ENCODE measurements around the gene BRME1. TPM values are rescaled to one million over a fixed set of nuclear protein-coding genes. Genes with fewer than 3 reads are reported as not detected.

Gene BRME1
- total and polyA plus RNA-seq, 2 of the 13 experiments (the other 11 are each of a cell fraction or from before 2014, with no cell fraction given), result 0.74 to 1.5 TPM

DNA sequence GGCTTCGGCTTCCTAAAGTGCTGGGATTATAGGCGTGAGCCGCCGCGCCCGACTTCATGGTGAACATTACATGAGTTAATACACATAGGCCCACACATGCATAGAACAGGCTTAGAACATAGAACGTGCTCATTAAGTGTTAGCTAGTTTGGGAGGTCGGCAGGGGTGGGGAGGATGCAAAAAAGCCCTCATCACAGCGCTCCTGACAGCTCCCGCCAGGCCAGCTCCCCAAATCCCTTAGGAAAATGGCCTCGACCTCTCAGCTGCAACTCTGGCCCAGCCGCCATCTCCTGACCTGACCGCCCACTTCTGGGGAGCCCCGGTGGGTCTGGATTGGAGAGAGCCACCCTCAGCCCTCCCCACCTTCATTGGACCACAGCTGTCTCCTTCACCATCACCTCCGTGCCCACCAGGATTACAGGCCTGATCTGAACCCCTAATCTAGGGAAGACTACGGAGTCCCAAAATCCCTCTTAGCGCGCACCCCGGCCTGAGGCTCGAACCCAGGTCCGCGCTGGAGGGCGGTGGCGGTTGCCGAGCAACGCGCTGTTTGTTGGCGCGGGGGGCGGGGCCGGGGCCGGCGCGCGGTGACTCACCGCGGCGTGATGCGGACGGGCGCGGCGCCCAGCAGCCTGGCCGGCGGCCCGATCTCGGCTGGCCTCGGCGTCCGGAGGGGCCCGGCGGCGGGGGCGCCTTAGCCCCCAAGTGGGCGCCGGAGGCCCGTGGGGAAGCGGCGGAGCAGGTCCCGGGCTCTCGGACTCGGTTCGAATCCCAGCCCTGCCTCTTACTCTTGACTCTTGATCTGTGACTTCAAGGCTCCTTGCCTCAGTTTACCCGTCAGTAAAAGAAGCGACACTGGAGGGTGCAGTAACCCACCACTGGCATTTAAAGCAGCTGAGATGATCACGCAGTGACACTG lies 55.7 kb downstream of the BRME1 start:
- TSS peak; percentile 78 for BruUV-seq (replicated peaks)
- Histone ChIP-seq H4K20me1 (ENCODE audit: insufficient read depth, low read length) (no peaks in the 10 kb centered on the region), H3K9ac (ENCODE audit: insufficient read depth, low read depth, low read length) (peak overlapping the region; percentile 100), H2AFZ (ENCODE audit: low read length) (no peak overlapping the region), H3K27ac (ENCODE audit: extremely low read length, insufficient read depth, low read length) (peak overlapping the region; percentile 96), H3K4me3 (replicated peaks in 1 of 3; ENCODE audit: insufficient read depth in 1 of 3, low read depth in 2 of 3, low read length in 3 of 3) (peak overlapping the region; percentile 51 to 75 (median 55); a peak in 5 of 6 replicates), H3K4me2 (ENCODE audit: low read depth, low read length) (peak overlapping the region; percentile 100), H3K27me3 (ENCODE audit: control insufficient read depth in 1 of 2, insufficient read depth in 2 of 2, low read length in 2 of 2) (no peaks in the 10 kb centered on the region; a peak in 1 of 5 replicates), H3K4me1 (ENCODE audit: insufficient read depth, low read length) (peaks cover 79% of the 10 kb centered on the region), H3K9me3 (ENCODE audit: low read length) (no peaks in the 10 kb centered on the region), H3K36me3 (replicated peaks in 1 of 2; ENCODE audit: control insufficient read depth in 1 of 2, insufficient read depth in 2 of 2, low read length in 2 of 2) (no peaks in the 10 kb centered on the region), H3K79me2 (ENCODE audit: insufficient read depth, low read length) (no peaks in the 10 kb centered on the region)
- WGBS (ENCODE audit: low lambda C conversion rate), result 45% methylated on average over 26 of the region's 66 CpGs
- CTCF ChIA-PET (ENCODE audit: low intra/inter-chr PET ratio, low total read pairs), result no interaction called here
- POLR2A ChIA-PET, result interaction anchor here (0.6 to 3.3 kb wide), 7 partner anchors 9 to 824 kb away, joined by 3 to 30 read pairs (median 4); partner anchors contain the start of genes C19orf53, MRI1 and ZSWIM4
- FAIRE-seq, result no peak
- peak; percentile 53 for DNase-seq (ENCODE audit: low spot score)
- peak; percentile 42 for ATAC-seq
- intact Hi-C loops (cut with micrococcal nuclease; ENCODE audit: unreplicated experiment) (loop anchor here (5.0 kb wide), 1 partner anchor 698 kb away; the partner anchor contains the start of genes IER2 and STX10), in situ Hi-C loops (cut with HindIII; ENCODE audit: extremely low pct_ligation_motif_present, low pct_unique_long_range_greater_than_20kb) (no loop called here)
- TF ChIP-seq RBFOX2 (IDR thresholded peaks at IDR 0.05; ENCODE audit: low read depth, low read length) (peak; percentile 61; the same call in 1 of the 2 replicates), ZNF24 (IDR thresholded peaks at IDR 0.05) (no peak), MTA1 (CRISPR knock-in tag; IDR thresholded peaks at IDR 0.05; ENCODE audit: borderline replicate concordance) (no peak), HOXA3 (CRISPR knock-in tag; IDR thresholded peaks at IDR 0.05) (peak; percentile 38; the same call in 1 of the 2 replicates), CCAR2 (optimal IDR thresholded peaks at IDR 0.05; ENCODE audit: low read depth, low read length) (no peak), SSRP1 (CRISPR knock-in tag; IDR thresholded peaks at IDR 0.05) (no peak), SKI (IDR thresholded peaks at IDR 0.05; ENCODE audit: partially characterized antibody) (peak; percentile 83), HMG20B (CRISPR knock-in tag; conservative IDR thresholded peaks at IDR 0.05) (no peak), IKZF1 (IDR thresholded peaks at IDR 0.05) (no peak), MAZ (IDR thresholded peaks at IDR 0.05; ENCODE audit: borderline replicate concordance, low read depth, low read length) (0 out of 2 replicates have a peak, but pooled peaks have one; percentile 32), MAZ (CRISPR knock-in tag; IDR thresholded peaks at IDR 0.05; ENCODE audit: low read depth) (no peak; the same call in 1 of the 2 replicates), ZNF557 (CRISPR knock-in tag; IDR thresholded peaks at IDR 0.05) (no peak), SIX4 (CRISPR knock-in tag; IDR thresholded peaks at IDR 0.05) (no peak), MED13 (CRISPR knock-in tag; IDR thresholded peaks at IDR 0.05) (no peak), ERF (CRISPR knock-in tag; IDR thresholded peaks at IDR 0.05) (no peak), ZNF713 (CRISPR knock-in tag; IDR thresholded peaks at IDR 0.05) (no peak), ZNF274 (CRISPR knock-in tag; IDR thresholded peaks at IDR 0.05) (no peak), PHB2 (IDR thresholded peaks at IDR 0.05; ENCODE audit: partially characterized antibody) (no peak), POLR2A (IDR thresholded peaks at IDR 0.05; ENCODE audit: insufficient read depth in 1 of 2, low read depth in 2 of 2, low read length in 2 of 2) (no peak), ZNF260 (CRISPR knock-in tag; IDR thresholded peaks at IDR 0.05; ENCODE audit: borderline replicate concordance, low read depth) (no peak), IRX3 (CRISPR knock-in tag; IDR thresholded peaks at IDR 0.05; ENCODE audit: borderline replicate concordance, low read depth) (no peak), DMAP1 (CRISPR knock-in tag; IDR thresholded peaks at IDR 0.05) (no peak)
- TF ChIP-seq, protein P1, sequence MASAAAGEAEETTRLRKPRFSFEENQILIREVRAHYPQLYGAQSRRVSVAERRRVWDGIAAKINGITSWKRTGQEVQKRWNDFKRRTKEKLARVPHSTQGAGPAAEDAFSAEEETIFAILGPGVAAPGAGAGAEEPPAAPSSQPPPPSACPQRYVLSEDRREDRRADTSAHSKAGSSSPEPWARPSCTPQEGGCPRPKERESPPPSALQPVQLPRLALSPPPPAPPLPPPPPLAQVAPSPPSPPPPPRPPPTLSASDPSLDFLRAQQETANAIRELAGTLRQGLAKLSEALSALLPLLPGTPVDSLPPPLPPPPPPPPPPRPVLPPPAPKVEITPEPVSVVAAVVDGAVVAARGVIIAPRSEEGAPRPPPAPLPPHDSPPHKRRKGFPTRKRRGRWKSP (CRISPR knock-in tag; IDR thresholded peaks at IDR 0.05), result no peak
- TF ChIP-seq, protein P2, sequence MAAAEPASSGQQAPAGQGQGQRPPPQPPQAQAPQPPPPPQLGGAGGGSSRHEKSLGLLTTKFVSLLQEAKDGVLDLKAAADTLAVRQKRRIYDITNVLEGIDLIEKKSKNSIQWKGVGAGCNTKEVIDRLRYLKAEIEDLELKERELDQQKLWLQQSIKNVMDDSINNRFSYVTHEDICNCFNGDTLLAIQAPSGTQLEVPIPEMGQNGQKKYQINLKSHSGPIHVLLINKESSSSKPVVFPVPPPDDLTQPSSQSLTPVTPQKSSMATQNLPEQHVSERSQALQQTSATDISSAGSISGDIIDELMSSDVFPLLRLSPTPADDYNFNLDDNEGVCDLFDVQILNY (CRISPR knock-in tag; conservative IDR thresholded peaks at IDR 0.05), result no peak
- TF ChIP-seq, protein P3, sequence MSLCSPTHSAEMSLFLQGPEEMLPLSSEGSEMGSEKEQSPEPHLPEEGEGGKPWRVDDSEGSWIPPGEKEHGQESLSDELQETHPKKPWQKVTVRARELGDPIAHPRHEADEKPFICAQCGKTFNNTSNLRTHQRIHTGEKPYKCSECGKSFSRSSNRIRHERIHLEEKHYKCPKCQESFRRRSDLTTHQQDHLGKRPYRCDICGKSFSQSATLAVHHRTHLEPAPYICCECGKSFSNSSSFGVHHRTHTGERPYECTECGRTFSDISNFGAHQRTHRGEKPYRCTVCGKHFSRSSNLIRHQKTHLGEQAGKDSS (CRISPR knock-in tag; IDR thresholded peaks at IDR 0.05; ENCODE audit: borderline replicate concordance, low read depth), result no peak
